Activated CD8-positive, alpha-beta memory T cell treated with anti-CD3 and anti-CD28 coated beads for 1 hour (primary cell): ENCODE data around the gene SRPK2.
"Not testable (repeated sequence)": the region's sequence is repeated elsewhere in the genome, so short reads cannot be mapped to it uniquely, and the experiment has no call there.

Source experiments
- DNase-seq, 2 donors: peaks; one replicate each; pipeline ENCODE4 v3.0.0-alpha.2; 2020; ENCODE audit warnings: low read depth in 1 of 2; ENCODE audit errors: extremely low read depth in 1 of 2

The SRPK2 gene

GRCh38 chr7:105345003-105345402 lies 43.7 kb downstream of the SRPK2 start:
- DNase-seq: no peak

- DNase-seq: no peak
Measured at GRCh38 chr7:105339404-105340323, 49.1 kb downstream of the SRPK2 start.

GRCh38 chr7:105337529-105337928 lies 51.2 kb downstream of the SRPK2 start:
- DNase-seq: no peak

- DNase-seq: no peak
Measured at GRCh38 chr7:105336009-105336408, 52.7 kb downstream of the SRPK2 start.

- not testable (repeated sequence) for DNase-seq
Measured at GRCh38 chr7:105332661-105333060, 56.1 kb downstream of the SRPK2 start.

- no peak for DNase-seq
Measured at GRCh38 chr7:105330526-105330925, 58.2 kb downstream of the SRPK2 start.

GRCh38 chr7:105327201-105327600 lies 61.5 kb downstream of the SRPK2 start:
- no peak for DNase-seq

GRCh38 chr7:105325216-105325904 lies 63.4 kb downstream of the SRPK2 start:
- no peak for DNase-seq

GRCh38 chr7:105324606-105325005 lies 64.1 kb downstream of the SRPK2 start:
- DNase-seq: not testable (repeated sequence)

GRCh38 chr7:105323366-105323765 lies 65.4 kb downstream of the SRPK2 start:
- DNase-seq: no peak

- DNase-seq: no peak
Measured at GRCh38 chr7:105322655-105323277, 66.0 kb downstream of the SRPK2 start.

- no peak for DNase-seq
Measured at GRCh38 chr7:105321754-105322455, 66.8 kb downstream of the SRPK2 start.

- no peak for DNase-seq
Measured at GRCh38 chr7:105320896-105321295, 67.8 kb downstream of the SRPK2 start.

- no peak for DNase-seq
Measured at GRCh38 chr7:105319578-105319977, 69.1 kb downstream of the SRPK2 start.

GRCh38 chr7:105316578-105317344 lies 72.0 kb downstream of the SRPK2 start:
- DNase-seq: no peak

- DNase-seq: no peak
Measured at GRCh38 chr7:105315357-105315756, 73.4 kb downstream of the SRPK2 start.

- no peak for DNase-seq
Measured at GRCh38 chr7:105309235-105310169, 79.2 kb downstream of the SRPK2 start.

GRCh38 chr7:105307163-105307672 lies 81.5 kb downstream of the SRPK2 start:
- no peak for DNase-seq

- no peak for DNase-seq
Measured at GRCh38 chr7:105306298-105306748, 82.4 kb downstream of the SRPK2 start.
